Measurements from ENCODE around the gene KSR2. TPM values are rescaled to one million over a fixed set of nuclear protein-coding genes. Genes with fewer than 3 reads are reported as not detected.
A peak's percentile ranks its signal among the peaks of the same experiment; 100 is the strongest.

KSR2 gene
- total and polyA plus RNA-seq, 4 donors, result 0.09 to 1.8 (median 0.37) TPM

DNA sequence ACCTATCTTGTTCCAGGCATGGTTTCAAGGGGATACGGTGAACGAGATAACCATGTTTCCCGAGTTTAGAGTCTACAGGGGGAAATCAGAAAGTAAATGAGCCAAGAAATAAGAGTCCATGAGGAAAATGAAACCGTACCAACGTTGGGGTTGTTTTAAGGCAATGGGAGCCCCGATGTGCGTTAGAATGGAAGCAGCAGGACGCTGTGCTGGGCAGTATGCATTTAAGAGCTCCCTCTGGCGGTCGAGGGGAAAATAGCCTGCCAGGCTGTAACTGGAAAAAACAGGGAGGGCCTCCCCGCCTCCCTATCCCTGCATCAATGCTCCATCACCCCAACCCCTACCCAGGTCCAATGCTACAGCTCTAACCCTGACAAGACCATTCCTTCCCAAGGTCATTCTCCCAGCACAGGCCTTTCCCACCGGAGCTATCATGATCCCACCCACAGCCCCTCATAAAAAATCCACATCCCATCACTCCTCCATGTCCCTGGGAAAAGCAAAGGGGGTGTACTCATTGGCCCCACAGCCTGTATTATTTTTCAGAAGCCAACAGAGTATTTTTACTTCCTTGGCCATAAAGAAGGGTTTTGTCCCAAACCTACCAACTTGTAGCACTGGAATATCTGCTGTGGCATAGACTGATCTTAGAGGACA is 381.0 kb downstream of the KSR2 start:
- ATAC-seq (ENCODE audit: insufficient read depth, low FRiP score), result peak; percentile 53

DNA sequence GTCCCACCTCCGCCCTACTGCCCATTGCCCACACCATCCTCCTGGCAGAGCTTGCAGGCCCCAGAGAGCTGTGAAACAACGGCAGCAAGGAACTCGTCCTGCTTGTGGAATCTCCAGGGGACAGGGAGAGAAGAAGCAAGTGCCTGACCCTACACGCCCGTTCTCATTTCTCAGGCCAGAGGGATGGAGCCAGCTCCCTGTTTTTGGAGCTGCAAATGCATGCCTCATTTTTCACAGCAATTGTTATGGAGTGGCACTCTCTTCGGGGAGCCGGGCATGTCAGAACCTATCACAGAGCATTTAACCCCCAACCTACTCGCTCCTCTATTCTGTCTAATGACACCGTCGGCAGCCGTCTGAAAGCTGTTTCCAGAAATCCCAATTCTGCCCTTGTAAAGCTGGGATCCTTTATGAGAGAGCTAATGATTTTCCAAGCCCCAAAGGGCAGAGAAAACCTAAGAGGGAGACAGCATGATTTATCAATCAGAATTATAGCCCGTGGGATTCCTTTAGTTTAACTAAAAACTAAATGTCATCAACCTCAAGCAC is 385.0 kb downstream of the KSR2 start:
- Histone ChIP-seq H3K9me3 (ENCODE audit: control insufficient read depth in 4 of 4, insufficient read depth in 3 of 4, low read length in 3 of 4) (no peaks in the 10 kb centered on the region), H3K27me3 (ENCODE audit: control insufficient read depth in 3 of 3, insufficient read depth in 3 of 3, low read length in 2 of 3) (peaks cover 0 to 9% (median 0%) of the 10 kb centered on the region in 3 donors), H3K4me1 (ENCODE audit: control insufficient read depth in 5 of 5, insufficient read depth in 5 of 5, low read length in 5 of 5) (no peaks in the 10 kb centered on the region), H3K9ac (ENCODE audit: insufficient read depth in 1 of 2, low read length in 2 of 2) (no peak overlapping the region), H3K36me3 (ENCODE audit: control insufficient read depth in 4 of 4, insufficient read depth in 4 of 4, low read length in 4 of 4) (no peaks in the 10 kb centered on the region), H3K4me3 (no peak overlapping the region), H3K27ac (ENCODE audit: low read depth in 1 of 2, low read length in 1 of 2) (no peak overlapping the region)
- ATAC-seq (ENCODE audit: insufficient read depth, low FRiP score), result no peak
- 30 to 31% methylated on average over 12 of the region's 12 CpGs for WGBS, 2 donors
- DNase-seq, result no peak
- TF ChIP-seq, protein P1, sequence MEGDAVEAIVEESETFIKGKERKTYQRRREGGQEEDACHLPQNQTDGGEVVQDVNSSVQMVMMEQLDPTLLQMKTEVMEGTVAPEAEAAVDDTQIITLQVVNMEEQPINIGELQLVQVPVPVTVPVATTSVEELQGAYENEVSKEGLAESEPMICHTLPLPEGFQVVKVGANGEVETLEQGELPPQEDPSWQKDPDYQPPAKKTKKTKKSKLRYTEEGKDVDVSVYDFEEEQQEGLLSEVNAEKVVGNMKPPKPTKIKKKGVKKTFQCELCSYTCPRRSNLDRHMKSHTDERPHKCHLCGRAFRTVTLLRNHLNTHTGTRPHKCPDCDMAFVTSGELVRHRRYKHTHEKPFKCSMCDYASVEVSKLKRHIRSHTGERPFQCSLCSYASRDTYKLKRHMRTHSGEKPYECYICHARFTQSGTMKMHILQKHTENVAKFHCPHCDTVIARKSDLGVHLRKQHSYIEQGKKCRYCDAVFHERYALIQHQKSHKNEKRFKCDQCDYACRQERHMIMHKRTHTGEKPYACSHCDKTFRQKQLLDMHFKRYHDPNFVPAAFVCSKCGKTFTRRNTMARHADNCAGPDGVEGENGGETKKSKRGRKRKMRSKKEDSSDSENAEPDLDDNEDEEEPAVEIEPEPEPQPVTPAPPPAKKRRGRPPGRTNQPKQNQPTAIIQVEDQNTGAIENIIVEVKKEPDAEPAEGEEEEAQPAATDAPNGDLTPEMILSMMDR (IDR thresholded peaks at IDR 0.05; ENCODE audit: control extremely low read depth, extremely low read depth), result no peak

More for the DNA sequence above, 381.0 kb downstream of the KSR2 start:
- H3K4me1 ChIP-seq (ENCODE audit: control insufficient read depth in 5 of 5, insufficient read depth in 5 of 5, low read length in 5 of 5), result no peaks in the 10 kb centered on the region
- no peaks in the 10 kb centered on the region for H3K36me3 ChIP-seq (ENCODE audit: control insufficient read depth in 4 of 4, insufficient read depth in 4 of 4, low read length in 4 of 4)
- no peak overlapping the region for H3K4me3 ChIP-seq
- TF ChIP-seq, protein P1 (IDR thresholded peaks at IDR 0.05; ENCODE audit: control extremely low read depth, extremely low read depth), result peak; percentile 75
- DNase-seq, result peak; percentile 16 to 46 (median 39)
- peaks cover 0 to 4% (median 1%) of the 10 kb centered on the region in 4 donors for H3K9me3 ChIP-seq (ENCODE audit: control insufficient read depth in 4 of 4, insufficient read depth in 3 of 4, low read length in 3 of 4)
- H3K9ac ChIP-seq (ENCODE audit: insufficient read depth in 1 of 2, low read length in 2 of 2), result no peak overlapping the region
- H3K27me3 ChIP-seq (ENCODE audit: control insufficient read depth in 3 of 3, insufficient read depth in 3 of 3, low read length in 2 of 3), result peaks cover 0 to 4% (median 0%) of the 10 kb centered on the region in 3 donors
- WGBS, 2 donors, result 19% methylated on average over 12 of the region's 12 CpGs
- no peak overlapping the region for H3K27ac ChIP-seq (ENCODE audit: low read depth in 1 of 2, low read length in 1 of 2)

DNA sequence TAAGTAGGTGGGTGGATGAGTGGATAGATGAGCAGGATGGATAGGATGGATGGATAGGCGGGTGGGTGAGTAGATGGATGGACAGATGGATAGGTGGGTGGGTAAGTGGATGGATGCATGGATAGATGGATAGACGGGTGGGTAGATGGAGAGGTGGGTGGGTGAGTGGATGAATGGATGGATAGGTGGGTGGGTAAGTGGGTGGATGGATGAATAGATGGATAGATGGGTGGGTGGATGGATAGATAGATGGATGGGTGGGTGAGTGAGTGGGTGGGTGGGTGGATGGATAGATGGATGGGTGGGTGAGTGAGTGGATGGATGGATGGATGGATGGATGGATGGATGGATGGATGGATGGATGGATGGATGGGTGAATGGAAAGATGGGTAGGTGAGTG is 385.7 kb downstream of the KSR2 start:
- Histone ChIP-seq H3K9me3 (ENCODE audit: control insufficient read depth in 4 of 4, insufficient read depth in 3 of 4, low read length in 3 of 4) (no peaks in the 10 kb centered on the region), H3K27me3 (ENCODE audit: control insufficient read depth in 3 of 3, insufficient read depth in 3 of 3, low read length in 2 of 3) (peaks cover 0 to 9% (median 0%) of the 10 kb centered on the region in 3 donors), H3K9ac (ENCODE audit: insufficient read depth in 1 of 2, low read length in 2 of 2) (no peak overlapping the region), H3K4me1 (ENCODE audit: control insufficient read depth in 5 of 5, insufficient read depth in 5 of 5, low read length in 5 of 5) (no peaks in the 10 kb centered on the region), H3K4me3 (no peak overlapping the region), H3K36me3 (ENCODE audit: control insufficient read depth in 4 of 4, insufficient read depth in 4 of 4, low read length in 4 of 4) (no peaks in the 10 kb centered on the region), H3K27ac (ENCODE audit: low read depth in 1 of 2, low read length in 1 of 2) (no peak overlapping the region)
- ATAC-seq (ENCODE audit: insufficient read depth, low FRiP score), result no peak
- WGBS, 2 donors, result 84 to 93% methylated on average over 2 of the region's 2 CpGs
- DNase-seq, result no peak
- TF ChIP-seq, protein P1 (IDR thresholded peaks at IDR 0.05; ENCODE audit: control extremely low read depth, extremely low read depth), result no peak
